HEK293 (cell line): Measurements from ENCODE around the gene AJM1.

ENCODE experiments used
- ATF2 ChIP-seq: fragments of 450-650 bp; formaldehyde crosslinking; IDR thresholded peaks from 2 replicates; pipeline ENCODE4 v1.5.1; 2016; ENCODE audit warnings: missing biosample characterization, missing genetic modification characterization, low read depth
- BCL11A ChIP-seq: fragments of 450-650 bp; formaldehyde crosslinking; IDR thresholded peaks from 2 replicates; pipeline ENCODE4 v1.5.1; 2016; ENCODE audit warnings: low read depth, missing biosample characterization, missing genetic modification characterization
- GFI1B ChIP-seq: fragments of 450-650 bp; formaldehyde crosslinking; IDR thresholded peaks from 2 replicates; pipeline ENCODE4 v1.5.1; 2016; ENCODE audit warnings: missing biosample characterization, missing genetic modification characterization
- GLI2 ChIP-seq: fragments of 450-650 bp; formaldehyde crosslinking; IDR thresholded peaks from 2 replicates; pipeline ENCODE4; 2017; ENCODE audit warnings: missing biosample characterization, missing genetic modification characterization, low read depth, borderline replicate concordance
- GLI4 ChIP-seq: fragments of 450-650 bp; formaldehyde crosslinking; IDR thresholded peaks from 2 replicates; pipeline ENCODE4 v1.5.1; 2016; ENCODE audit warnings: missing biosample characterization, missing genetic modification characterization
- HOXC10 ChIP-seq: sonication (generic); formaldehyde crosslinking; IDR thresholded peaks from 2 replicates; pipeline ENCODE4 v1.8.1; 2023; ENCODE audit warnings: mild to moderate bottlenecking, missing genetic modification reagents
- KLF16 ChIP-seq: fragments of 450-650 bp; formaldehyde crosslinking; IDR thresholded peaks from 2 replicates; pipeline ENCODE4 v1.5.1; 2017; ENCODE audit warnings: missing biosample characterization, missing genetic modification characterization
- MEIS1 ChIP-seq: sonication (generic); formaldehyde crosslinking; IDR thresholded peaks from 2 replicates; pipeline ENCODE4 v1.8.1; 2022; ENCODE audit warnings: missing genetic modification reagents, mild to moderate bottlenecking, borderline replicate concordance
- ZBTB11 ChIP-seq: fragments of 450-650 bp; formaldehyde crosslinking; conservative IDR thresholded peaks from 2 replicates; pipeline ENCODE4 v1.5.1; 2016; ENCODE audit warnings: low read depth, missing biosample characterization, missing genetic modification characterization
- ZBTB6 ChIP-seq: fragments of 450-650 bp; formaldehyde crosslinking; IDR thresholded peaks from 2 replicates; pipeline ENCODE4 v1.5.1; 2017; ENCODE audit warnings: missing biosample characterization, missing genetic modification characterization
- ZFP41 ChIP-seq: fragments of 450-650 bp; formaldehyde crosslinking; IDR thresholded peaks from 2 replicates; pipeline ENCODE4 v1.5.1; 2016; ENCODE audit warnings: missing biosample characterization, missing genetic modification characterization, borderline replicate concordance
- ZNF169 ChIP-seq: fragments of 450-650 bp; formaldehyde crosslinking; IDR thresholded peaks from 2 replicates; pipeline ENCODE4 v1.5.1; 2016; ENCODE audit warnings: missing biosample characterization, missing genetic modification characterization
- ZNF211 ChIP-seq: fragments of 450-650 bp; formaldehyde crosslinking; IDR thresholded peaks from 2 replicates; pipeline ENCODE4 v1.5.1; 2016; ENCODE audit warnings: low read depth, missing biosample characterization, missing genetic modification characterization
- ZNF266 ChIP-seq: fragments of 450-650 bp; formaldehyde crosslinking; IDR thresholded peaks from 2 replicates; pipeline ENCODE4 v1.5.1; 2016; ENCODE audit warnings: missing biosample characterization, missing genetic modification characterization, low read depth
- ZNF341 ChIP-seq: fragments of 450-650 bp; formaldehyde crosslinking; IDR thresholded peaks from 2 replicates; pipeline ENCODE4; 2016; ENCODE audit warnings: low read depth, missing biosample characterization, missing genetic modification characterization
- ZNF391 ChIP-seq: fragments of 450-650 bp; formaldehyde crosslinking; IDR thresholded peaks from 2 replicates; pipeline ENCODE4 v1.5.1; 2016; ENCODE audit warnings: low read depth, missing biosample characterization, missing genetic modification characterization, borderline replicate concordance
- ZNF404 ChIP-seq: fragments of 450-650 bp; formaldehyde crosslinking; IDR thresholded peaks from 2 replicates; pipeline ENCODE4 v1.5.1; 2017; ENCODE audit warnings: missing biosample characterization, missing genetic modification characterization
- ZNF513 ChIP-seq: fragments of 450-650 bp; IDR thresholded peaks from 2 replicates; pipeline ENCODE4 v1.5.1; 2018; ENCODE audit warnings: missing biosample characterization, missing genetic modification characterization
- ZNF514 ChIP-seq: fragments of 450-650 bp; formaldehyde crosslinking; IDR thresholded peaks from 2 replicates; pipeline ENCODE4 v1.5.1; 2016; ENCODE audit warnings: missing biosample characterization, missing genetic modification characterization
- ZNF529 ChIP-seq: fragments of 450-650 bp; formaldehyde crosslinking; IDR thresholded peaks from 2 replicates; pipeline ENCODE4 v1.5.1; 2017; ENCODE audit warnings: missing genetic modification characterization, missing biosample characterization; ENCODE audit not compliant: insufficient replicate concordance
- ZNF585B ChIP-seq: fragments of 450-650 bp; formaldehyde crosslinking; IDR thresholded peaks from 2 replicates; pipeline ENCODE4 v1.5.1; 2016; ENCODE audit warnings: missing biosample characterization, missing genetic modification characterization
- ZNF621 ChIP-seq: fragments of 450-650 bp; formaldehyde crosslinking; IDR thresholded peaks from 2 replicates; pipeline ENCODE4 v1.5.1; 2017; ENCODE audit warnings: missing biosample characterization, missing genetic modification characterization
- ZNF660 ChIP-seq: fragments of 450-650 bp; IDR thresholded peaks from 2 replicates; pipeline ENCODE4 v1.5.1; 2018; ENCODE audit warnings: missing biosample characterization, mild to moderate bottlenecking, missing genetic modification characterization
- ZNF747 ChIP-seq: fragments of 450-650 bp; formaldehyde crosslinking; IDR thresholded peaks from 2 replicates; pipeline ENCODE4 v1.5.1; 2016; ENCODE audit warnings: missing biosample characterization, missing genetic modification characterization
- ZNF76 ChIP-seq: fragments of 450-650 bp; formaldehyde crosslinking; IDR thresholded peaks from 2 replicates; pipeline ENCODE4; 2016; ENCODE audit warnings: low read depth, missing biosample characterization, missing genetic modification characterization, borderline replicate concordance
- TF ChIP-seq, protein P1 (sequence below): sonication (generic); formaldehyde crosslinking; IDR thresholded peaks from 2 replicates; pipeline ENCODE4 v1.8.1; 2022; ENCODE audit warnings: mild to moderate bottlenecking, moderate library complexity, missing genetic modification reagents
- TF ChIP-seq, protein P2 (sequence below): fragments of 450-650 bp; formaldehyde crosslinking; IDR thresholded peaks from 2 replicates; pipeline ENCODE4 v1.5.1; 2016; ENCODE audit warnings: missing biosample characterization, missing genetic modification characterization
- TF ChIP-seq, protein P3 (sequence below): fragments of 450-650 bp; IDR thresholded peaks from 2 replicates; pipeline ENCODE4 v1.5.1; 2018; ENCODE audit warnings: missing biosample characterization, mild to moderate bottlenecking, missing genetic modification characterization

AJM1 gene

DNA sequence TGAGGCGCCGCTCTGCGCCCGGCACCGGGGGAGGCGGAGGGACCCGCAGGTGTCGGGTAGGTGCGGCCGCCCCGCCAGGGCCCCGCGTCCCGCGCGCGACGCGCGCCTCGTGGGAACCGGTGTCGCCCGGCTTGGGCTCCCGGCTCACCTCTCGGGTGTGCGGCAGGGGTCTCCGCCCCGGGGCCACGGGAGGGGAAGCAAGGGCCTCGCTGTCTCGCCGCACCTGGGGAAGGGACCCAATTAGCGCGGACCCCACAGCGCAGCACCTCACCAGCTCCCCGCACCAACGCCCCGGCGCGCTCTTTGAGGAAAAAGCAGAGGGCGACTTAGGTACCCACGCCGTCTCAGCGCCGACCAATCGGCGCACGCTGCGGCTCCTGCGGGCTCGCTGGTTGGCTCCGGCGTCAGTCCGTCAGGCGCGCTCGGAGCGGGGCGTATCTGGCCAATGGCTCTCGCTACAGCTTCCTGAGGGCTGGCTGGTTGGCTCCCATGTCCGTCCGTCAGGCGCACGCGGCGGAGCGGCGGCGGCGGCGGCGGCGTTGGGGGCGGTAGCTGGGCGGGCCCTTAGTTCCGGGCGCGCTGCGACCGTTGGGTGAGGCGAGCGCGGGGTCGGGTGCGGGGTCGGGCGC is 43.8 kb downstream of the AJM1 start, which contains the start of gene TRAF2 (continued):
- TF ChIP-seq ZBTB6 (tag by site-specific recombination) = no peak
- no peak for TF ChIP-seq ZFP41 (tag by site-specific recombination)
- TF ChIP-seq GFI1B (tag by site-specific recombination) = no peak
- no peak for TF ChIP-seq ZNF513 (tag by site-specific recombination)
- TF ChIP-seq MEIS1 (CRISPR knock-in tag) = no peak
- TF ChIP-seq HOXC10 (CRISPR knock-in tag) = no peak
- no peak for TF ChIP-seq GLI2 (tag by site-specific recombination)
- no peak for TF ChIP-seq ZNF404 (tag by site-specific recombination)
- peak; percentile 84 for TF ChIP-seq ZBTB11 (tag by site-specific recombination)
- TF ChIP-seq ZNF585B (tag by site-specific recombination) = no peak
- TF ChIP-seq ZNF747 = no peak
- TF ChIP-seq ZNF660 (tag by site-specific recombination) = no peak; the same call in 1 of the 2 replicates
- TF ChIP-seq, protein P1, sequence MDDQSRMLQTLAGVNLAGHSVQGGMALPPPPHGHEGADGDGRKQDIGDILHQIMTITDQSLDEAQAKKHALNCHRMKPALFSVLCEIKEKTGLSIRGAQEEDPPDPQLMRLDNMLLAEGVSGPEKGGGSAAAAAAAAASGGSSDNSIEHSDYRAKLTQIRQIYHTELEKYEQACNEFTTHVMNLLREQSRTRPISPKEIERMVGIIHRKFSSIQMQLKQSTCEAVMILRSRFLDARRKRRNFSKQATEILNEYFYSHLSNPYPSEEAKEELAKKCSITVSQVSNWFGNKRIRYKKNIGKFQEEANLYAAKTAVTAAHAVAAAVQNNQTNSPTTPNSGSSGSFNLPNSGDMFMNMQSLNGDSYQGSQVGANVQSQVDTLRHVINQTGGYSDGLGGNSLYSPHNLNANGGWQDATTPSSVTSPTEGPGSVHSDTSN = peak; percentile 100
- TF ChIP-seq, protein P2, sequence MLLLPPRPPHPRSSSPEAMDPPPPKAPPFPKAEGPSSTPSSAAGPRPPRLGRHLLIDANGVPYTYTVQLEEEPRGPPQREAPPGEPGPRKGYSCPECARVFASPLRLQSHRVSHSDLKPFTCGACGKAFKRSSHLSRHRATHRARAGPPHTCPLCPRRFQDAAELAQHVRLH (tag by site-specific recombination) = no peak
- peak; percentile 44; the same call in 1 of the 2 replicates for TF ChIP-seq ZNF76 (tag by site-specific recombination)
- TF ChIP-seq, protein P3, sequence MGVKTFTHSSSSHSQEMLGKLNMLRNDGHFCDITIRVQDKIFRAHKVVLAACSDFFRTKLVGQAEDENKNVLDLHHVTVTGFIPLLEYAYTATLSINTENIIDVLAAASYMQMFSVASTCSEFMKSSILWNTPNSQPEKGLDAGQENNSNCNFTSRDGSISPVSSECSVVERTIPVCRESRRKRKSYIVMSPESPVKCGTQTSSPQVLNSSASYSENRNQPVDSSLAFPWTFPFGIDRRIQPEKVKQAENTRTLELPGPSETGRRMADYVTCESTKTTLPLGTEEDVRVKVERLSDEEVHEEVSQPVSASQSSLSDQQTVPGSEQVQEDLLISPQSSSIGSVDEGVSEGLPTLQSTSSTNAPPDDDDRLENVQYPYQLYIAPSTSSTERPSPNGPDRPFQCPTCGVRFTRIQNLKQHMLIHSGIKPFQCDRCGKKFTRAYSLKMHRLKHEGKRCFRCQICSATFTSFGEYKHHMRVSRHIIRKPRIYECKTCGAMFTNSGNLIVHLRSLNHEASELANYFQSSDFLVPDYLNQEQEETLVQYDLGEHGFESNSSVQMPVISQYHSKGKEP (tag by site-specific recombination) = no peak
- TF ChIP-seq ZNF169 (tag by site-specific recombination) = no peak
- no peak for TF ChIP-seq GLI4
- no peak for TF ChIP-seq ZNF529 (tag by site-specific recombination)
- TF ChIP-seq ZNF266 (tag by site-specific recombination) = no peak
- no peak for TF ChIP-seq ZNF621 (tag by site-specific recombination)
- TF ChIP-seq BCL11A (tag by site-specific recombination) = no peak
- no peak for TF ChIP-seq ZNF211 (tag by site-specific recombination)
- no peak for TF ChIP-seq ZNF514
- no peak for TF ChIP-seq ATF2 (tag by site-specific recombination)
- TF ChIP-seq ZNF341 = no peak
- peak; percentile 46; the same call in 1 of the 2 replicates for TF ChIP-seq KLF16
- TF ChIP-seq ZNF391 (tag by site-specific recombination) = 0 out of 2 replicates have a peak, but pooled peaks have one; percentile 53
